Renal pelvis (tissue), 4 donors: ENCODE measurements around the gene KREMEN1. TPM values are rescaled to one million over a fixed set of nuclear protein-coding genes. Genes with fewer than 3 reads are reported as not detected.

Experiments
- DNase-seq: peaks from one replicate; pipeline ENCODE4 v3.0.0-alpha.2; 2013
- polyA plus RNA-seq, 3 donors: library from polyadenylated mRNA; unstranded; fragments of 120-200 nt; gene quantifications; one replicate each; pipeline ENCODE4 v1.2.1, GENCODE V29; 2013; ENCODE audit not compliant: insufficient read length in 3 of 3

KREMEN1 gene
- polyA plus RNA-seq, 3 donors = 21.5 to 24.9 (median 22.6) TPM

DNA sequence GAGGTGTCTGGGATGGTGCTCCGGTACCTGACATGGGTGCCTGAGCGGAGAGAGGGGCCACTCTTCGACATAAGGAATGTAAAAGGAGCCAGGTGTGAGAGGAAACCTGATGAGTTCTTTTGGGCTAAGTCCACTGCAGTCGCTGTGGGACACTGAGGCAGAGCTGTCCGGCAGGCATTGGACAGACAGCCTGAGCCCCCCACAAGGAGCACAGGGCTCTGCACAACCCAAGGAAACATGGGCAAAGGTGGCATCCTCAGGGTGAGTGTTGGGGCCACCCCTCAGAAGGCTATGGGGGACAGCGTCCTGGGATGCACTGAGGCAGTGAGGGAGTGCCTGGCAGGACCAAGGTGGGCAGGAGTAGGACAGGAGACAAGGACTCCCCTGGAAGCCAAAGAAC is 75.2 kb downstream of the KREMEN1 start:
- no peak for DNase-seq

GRCh38 chr22:29148826-29149225 is 76.0 kb downstream of the KREMEN1 start:
- DNase-seq = no peak

GRCh38 chr22:29149841-29150555 is 77.2 kb downstream of the KREMEN1 start:
- no peak for DNase-seq

DNA sequence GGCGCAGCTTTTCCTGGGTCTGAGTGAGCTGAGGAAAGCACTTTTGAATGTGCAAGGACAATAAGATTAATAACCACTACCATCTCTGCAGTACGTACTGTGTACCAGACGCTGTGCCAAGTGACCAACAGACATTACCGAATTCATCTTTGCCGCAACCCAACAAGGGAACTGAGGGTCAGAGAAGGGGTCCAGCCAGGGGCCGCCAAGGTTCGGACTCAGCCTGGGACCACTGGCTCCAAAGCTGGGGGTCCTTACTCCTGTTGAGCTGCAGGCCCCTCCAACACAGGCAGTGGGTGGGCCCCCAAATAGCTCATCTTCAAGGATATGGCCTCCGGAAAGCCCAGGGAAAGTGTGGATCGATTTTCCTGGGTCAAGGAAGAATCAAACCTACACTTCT is 77.9 kb downstream of the KREMEN1 start:
- no peak for DNase-seq

DNA sequence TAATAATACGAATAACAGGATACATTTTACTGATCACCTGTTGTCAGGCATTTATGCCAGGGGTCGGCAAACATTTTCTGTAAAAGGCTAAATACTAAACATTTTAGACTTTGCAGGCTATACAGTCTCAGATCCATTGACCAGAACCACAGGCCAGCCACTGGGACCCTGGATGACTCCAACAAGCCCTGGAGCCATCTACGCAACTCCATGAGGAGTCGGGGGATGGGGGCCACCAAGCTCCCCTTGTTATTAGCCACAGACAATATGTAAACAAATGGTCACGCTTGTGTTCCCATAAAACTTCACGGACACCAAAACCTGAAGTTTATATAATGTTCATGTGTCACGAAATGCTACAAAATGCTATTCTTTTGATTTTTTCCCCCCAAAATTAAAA is 78.5 kb downstream of the KREMEN1 start:
- no peak for DNase-seq

GRCh38 chr22:29152045-29152953 is 79.5 kb downstream of the KREMEN1 start:
- DNase-seq = no peak

DNA sequence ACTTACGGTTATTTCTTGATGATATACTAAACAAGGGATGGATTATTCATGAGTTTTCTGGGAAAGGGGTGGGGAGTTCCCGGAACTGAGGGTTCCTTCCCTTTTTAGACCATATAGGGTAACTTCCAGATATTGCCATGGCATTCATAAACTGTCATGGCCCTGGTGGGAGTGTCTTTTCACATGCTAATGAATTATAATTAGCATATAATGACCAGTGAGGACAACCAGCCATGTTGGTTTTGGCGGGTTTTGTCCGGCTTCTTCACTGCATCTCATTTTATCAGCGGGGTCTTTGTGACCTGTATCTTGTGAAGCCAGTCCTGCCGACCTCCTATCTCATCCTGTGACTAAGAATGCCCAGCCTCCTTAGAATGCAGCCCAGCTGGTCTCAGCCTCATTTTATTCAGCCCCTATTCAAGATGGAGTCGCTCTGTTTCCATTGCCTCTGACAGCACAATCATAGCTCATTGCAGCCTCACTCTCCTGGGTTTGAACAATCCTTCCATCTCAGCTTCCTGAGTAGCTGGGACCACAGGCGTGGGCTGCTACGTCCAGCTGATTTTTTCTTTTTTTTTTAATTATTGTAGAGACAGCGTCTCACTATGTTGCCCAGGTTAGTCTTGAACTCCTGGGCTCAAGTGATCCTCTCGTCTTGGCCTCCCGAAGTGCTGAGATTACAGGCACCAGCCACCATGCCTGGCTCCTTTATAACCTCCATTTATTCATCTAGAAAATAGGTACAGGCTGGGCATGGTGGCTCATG is 80.3 kb downstream of the KREMEN1 start:
- DNase-seq = no peak

GRCh38 chr22:29154364-29155048 is 81.7 kb downstream of the KREMEN1 start:
- DNase-seq = peak; percentile 80

GRCh38 chr22:29155966-29156365 is 83.1 kb downstream of the KREMEN1 start:
- DNase-seq = no peak

DNA sequence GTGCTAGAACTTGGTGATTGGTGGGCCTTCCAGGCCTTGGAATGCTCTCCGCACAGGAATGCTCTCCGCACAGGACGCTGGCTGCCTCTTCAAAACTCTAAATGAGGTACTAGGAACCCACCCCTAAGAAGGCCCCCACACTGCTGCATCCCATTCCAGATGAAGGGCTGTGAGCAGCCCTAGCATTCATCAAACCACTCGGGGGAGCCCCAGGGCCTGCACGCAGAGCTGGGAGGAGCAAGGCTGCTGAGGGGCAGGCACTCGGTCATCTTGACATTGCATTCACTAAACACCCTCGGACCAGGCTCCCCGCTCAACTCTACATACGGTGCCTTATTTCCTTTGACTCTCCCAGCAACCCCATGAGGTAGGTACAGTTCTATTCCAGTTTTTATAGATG is 83.7 kb downstream of the KREMEN1 start:
- no peak for DNase-seq

DNA sequence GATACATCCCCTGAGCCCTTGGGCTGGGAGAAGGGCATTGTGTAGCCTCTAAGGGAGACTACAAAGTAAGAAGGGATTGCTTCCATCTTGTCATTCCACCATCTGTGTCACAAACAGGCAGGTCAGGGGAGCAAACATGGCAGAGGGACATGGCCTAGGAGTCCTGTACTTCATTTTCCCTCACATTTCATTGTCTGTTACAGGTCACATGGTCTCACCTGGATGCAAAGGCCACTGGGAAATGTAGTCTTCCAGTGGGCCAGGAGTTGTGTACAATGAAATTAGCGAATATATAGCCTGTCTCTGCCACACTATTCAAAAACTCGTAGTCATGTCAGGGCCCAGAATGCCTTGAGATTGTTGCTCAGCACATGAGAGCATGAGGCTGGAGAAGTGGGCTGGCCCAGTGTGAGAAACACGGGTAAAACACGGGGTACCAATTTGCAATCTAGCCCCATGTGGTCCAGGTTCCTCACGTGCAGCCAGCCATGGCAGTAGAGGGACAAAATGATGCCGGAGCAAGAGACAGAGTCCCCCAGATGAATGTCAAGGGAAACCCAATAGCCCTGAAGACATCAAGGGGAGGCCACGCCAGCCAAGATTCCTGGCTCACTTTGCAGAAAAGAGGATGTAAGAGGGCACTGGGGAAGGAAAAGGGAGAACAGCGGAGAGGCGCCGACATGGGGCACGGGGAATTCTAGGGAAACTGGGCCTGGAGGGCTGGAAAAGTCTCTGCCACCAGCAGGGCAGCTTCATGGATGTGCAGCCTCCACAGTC is 85.1 kb downstream of the KREMEN1 start:
- DNase-seq = no peak

GRCh38 chr22:29158546-29158945 is 85.7 kb downstream of the KREMEN1 start:
- DNase-seq = no peak

DNA sequence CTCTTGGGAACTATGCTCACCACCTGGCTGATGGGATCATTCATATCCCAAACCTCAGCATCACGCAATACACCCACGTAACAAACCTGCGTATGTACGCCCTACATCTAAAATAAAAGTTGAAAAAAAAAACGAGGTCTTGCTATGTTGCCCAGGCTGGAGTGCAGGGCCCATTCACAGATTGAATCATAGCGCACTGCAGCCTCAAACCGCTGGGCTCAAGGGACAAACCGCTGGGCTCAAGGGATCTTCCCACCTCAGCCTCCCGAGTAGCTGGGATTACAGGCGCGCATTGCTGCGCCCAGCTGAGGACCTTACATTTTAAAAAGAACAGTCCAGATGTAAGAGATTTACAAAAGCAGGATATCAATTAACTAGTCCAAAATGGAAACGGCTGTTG is 91.0 kb downstream of the KREMEN1 start:
- DNase-seq = no peak

- DNase-seq = no peak
These were observed 92.7 kb downstream of the KREMEN1 start for GRCh38 chr22:29165321-29166060.

- no peak for DNase-seq
These were observed 93.3 kb downstream of the KREMEN1 start for GRCh38 chr22:29166180-29166579.

DNA sequence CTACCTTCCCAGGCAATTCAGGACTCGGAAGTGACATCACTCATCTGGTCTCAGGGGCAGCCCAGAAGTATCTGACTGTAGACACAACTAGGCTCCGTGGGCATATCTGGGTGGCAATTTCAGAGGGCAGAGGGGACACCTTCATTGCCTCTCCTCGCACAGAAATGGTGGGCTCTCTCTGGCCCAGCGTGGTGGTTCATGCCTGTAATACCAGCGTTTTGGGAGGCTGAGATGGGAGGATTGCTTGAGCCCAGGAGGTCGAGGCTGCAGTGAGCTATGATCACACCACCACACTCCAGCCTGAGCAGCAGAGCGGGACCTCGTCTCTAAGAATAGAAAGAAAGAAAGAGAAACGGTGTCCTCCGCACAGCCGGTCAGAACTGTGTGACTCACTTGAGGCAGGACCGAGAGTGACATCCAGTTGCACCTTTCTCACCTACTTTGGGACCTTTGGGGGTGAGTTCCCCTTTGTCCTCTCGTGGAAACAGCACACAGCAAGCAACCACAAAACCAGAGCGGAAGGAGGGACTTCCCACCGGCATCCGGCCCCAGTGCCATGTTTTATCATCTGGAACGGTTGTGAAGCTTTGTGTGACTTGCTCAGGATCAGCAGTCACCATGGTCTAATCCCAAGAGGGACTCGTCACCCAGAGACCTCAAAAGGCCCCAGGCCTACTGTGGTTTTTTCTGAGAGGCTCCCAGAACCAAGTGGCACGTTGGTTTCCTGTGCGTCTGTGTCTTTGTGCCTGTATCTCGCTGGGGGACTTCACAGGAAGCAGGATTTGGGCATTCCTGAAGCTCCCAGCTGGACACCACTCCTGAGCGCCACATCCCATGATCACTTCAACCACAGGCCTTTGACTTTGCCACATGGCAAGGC is 94.4 kb downstream of the KREMEN1 start:
- DNase-seq = no peak

- no peak for DNase-seq
These were observed 98.9 kb downstream of the KREMEN1 start for GRCh38 chr22:29171721-29172120.

DNA sequence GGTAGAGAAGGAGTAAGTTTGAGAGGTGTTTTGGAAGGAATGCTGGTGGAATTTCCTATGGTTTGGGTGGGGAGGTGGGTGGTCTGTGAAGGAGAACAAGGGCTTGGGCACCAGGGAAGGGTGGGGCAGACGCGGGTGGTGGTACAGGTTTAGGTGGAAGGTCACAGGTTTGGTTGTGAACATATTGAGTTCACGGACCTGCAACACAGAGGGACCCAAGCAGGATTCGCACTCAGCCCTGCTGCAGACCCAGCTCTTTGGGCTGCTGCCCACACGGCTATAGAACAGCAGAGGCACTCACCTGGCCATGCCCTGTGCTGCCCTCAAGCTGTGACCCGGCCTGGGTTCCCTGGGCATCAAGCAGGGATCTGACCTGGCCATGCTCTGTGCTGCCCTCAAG is 99.4 kb downstream of the KREMEN1 start:
- no peak for DNase-seq

- DNase-seq = no peak
These were observed 102.5 kb downstream of the KREMEN1 start for GRCh38 chr22:29175312-29175835.
